Superior temporal gyrus (tissue), 1 donor: ENCODE results near the gene TECPR1.

Experiments used
- DNase-seq: peaks from one replicate; pipeline ENCODE4 v3.0.0-alpha.2; 2016; ENCODE audit errors: extremely low spot score

Gene TECPR1

GRCh38 chr7:98191668-98192431 lies 60.2 kb downstream of the TECPR1 start:
- DNase-seq = no peak

GRCh38 chr7:98189559-98189958 lies 62.5 kb downstream of the TECPR1 start:
- DNase-seq = no peak

- no peak for DNase-seq
Measured at GRCh38 chr7:98187138-98187502, 64.9 kb downstream of the TECPR1 start.

- no peak for DNase-seq
Measured at GRCh38 chr7:98186452-98187137, 65.4 kb downstream of the TECPR1 start.

- DNase-seq = no peak
Measured at GRCh38 chr7:98185101-98185500, 66.9 kb downstream of the TECPR1 start.

- no peak for DNase-seq
Measured at GRCh38 chr7:98180751-98181150, 71.3 kb downstream of the TECPR1 start.

GRCh38 chr7:98178762-98179490 lies 73.1 kb downstream of the TECPR1 start:
- no peak for DNase-seq

- peak; percentile 74 for DNase-seq
Measured at GRCh38 chr7:98178321-98178720, 73.7 kb downstream of the TECPR1 start.

- DNase-seq = no peak
Measured at GRCh38 chr7:98177553-98177952, 74.5 kb downstream of the TECPR1 start.

GRCh38 chr7:98175260-98175940 lies 76.6 kb downstream of the TECPR1 start:
- no peak for DNase-seq

- no peak for DNase-seq
Measured at GRCh38 chr7:98174334-98175259, 77.4 kb downstream of the TECPR1 start.

GRCh38 chr7:98171449-98171848 lies 80.6 kb downstream of the TECPR1 start:
- no peak for DNase-seq

GRCh38 chr7:98170966-98171365 lies 81.1 kb downstream of the TECPR1 start:
- DNase-seq = no peak

GRCh38 chr7:98168904-98169621 lies 83.0 kb downstream of the TECPR1 start:
- DNase-seq = no peak

GRCh38 chr7:98168181-98168903 lies 83.7 kb downstream of the TECPR1 start:
- DNase-seq = peak; percentile 80

- no peak for DNase-seq
Measured at GRCh38 chr7:98167653-98168052, 84.4 kb downstream of the TECPR1 start.

- no peak for DNase-seq
Measured at GRCh38 chr7:98166668-98166970, 85.4 kb downstream of the TECPR1 start.

- peak; percentile 64 for DNase-seq
Measured at GRCh38 chr7:98165827-98166667, 86.0 kb downstream of the TECPR1 start.
